PC-9 (cell line): Measurements from ENCODE around the gene CHRNA4. TPM values are rescaled to one million over a fixed set of nuclear protein-coding genes. Genes with fewer than 3 reads are reported as not detected.

Source experiments
- BruUV-seq: library from RNA; stranded (reverse); fragments of 400-500 nt; replicated peaks from 2 replicates; lab custom pipeline; 2021; lab: Mats Ljungman, UMichigan
- CTCF ChIA-PET: fragments of 300-600 bp; sonication (Branson Sonifier 250); formaldehyde crosslinking; loops from one replicate; lab custom pipeline; 2022; ENCODE audit warnings: antibody characterized with exemption; lab: Charles Lee
- POLR2A ChIA-PET: fragments of 300-600 bp; sonication (Branson Sonifier 250); formaldehyde crosslinking; loops from one replicate; lab custom pipeline; 2022; ENCODE audit warnings: antibody characterized with exemption; ENCODE audit not compliant: unreplicated experiment; lab: Charles Lee
- DNase-seq, 2 experiments: peaks; one replicate each; pipeline versions ENCODE4 v3.0.0 to v3.0.0-alpha.2; 2015 to 2022; ENCODE audit warnings: mixed read lengths in 1 of 2
- H2AFZ ChIP-seq: fragments of 200-600 bp; sonication (generic); 2 replicates; pipeline ENCODE4 v1.8.1; 2017; ENCODE audit warnings: antibody characterized with exemption
- H3F3A ChIP-seq: fragments of 200-600 bp; sonication (generic); 2 replicates; pipeline ENCODE4 v1.8.1; 2017; ENCODE audit warnings: antibody characterized with exemption, mild to moderate bottlenecking, low read depth; ENCODE audit not compliant: insufficient read depth
- H3K27ac ChIP-seq: fragments of 200-600 bp; sonication (generic); 2 replicates; pipeline ENCODE4 v1.6.1; 2016; ENCODE audit warnings: mixed run types
- H3K27me3 ChIP-seq: fragments of 200-600 bp; sonication (generic); 2 replicates; pipeline ENCODE4 v1.6.1; 2016; ENCODE audit warnings: low read depth, mixed run types; ENCODE audit not compliant: insufficient read depth
- H3K36me3 ChIP-seq: fragments of 200-600 bp; sonication (generic); 2 replicates; pipeline ENCODE4 v1.6.1; 2016; ENCODE audit warnings: low read depth, mixed run types
- H3K4me1 ChIP-seq: fragments of 200-600 bp; sonication (generic); replicated peaks from 2 replicates; pipeline ENCODE4 v1.6.1; 2016; ENCODE audit warnings: mixed run types; ENCODE audit not compliant: insufficient read depth
- H3K4me2 ChIP-seq: fragments of 200-600 bp; sonication (generic); 2 replicates; pipeline ENCODE4 v1.6.1; 2017; ENCODE audit warnings: mixed run types
- H3K4me3 ChIP-seq: fragments of 200-600 bp; sonication (generic); 2 replicates; pipeline ENCODE4 v1.6.1; 2016; ENCODE audit warnings: mixed run types
- H3K79me2 ChIP-seq: fragments of 200-600 bp; sonication (generic); 2 replicates; pipeline ENCODE4 v1.6.1; 2017; ENCODE audit warnings: low read depth, mixed run types
- H3K9me2 ChIP-seq: fragments of 200-600 bp; sonication (generic); 2 replicates; pipeline ENCODE4 v1.8.1; 2017; ENCODE audit warnings: mild to moderate bottlenecking; ENCODE audit not compliant: insufficient read depth
- H3K9me3 ChIP-seq: fragments of 200-600 bp; sonication (generic); 2 replicates; pipeline ENCODE4 v1.8.1; 2016; ENCODE audit warnings: low read depth; ENCODE audit not compliant: insufficient read depth
- H4K20me1 ChIP-seq: fragments of 200-600 bp; sonication (generic); 2 replicates; pipeline ENCODE4 v1.8.1; 2017; ENCODE audit not compliant: insufficient read depth
- EZH2 ChIP-seq: fragments of 200-600 bp; sonication (generic); IDR thresholded peaks from 2 replicates; pipeline ENCODE4 v1.8.0; 2017; ENCODE audit warnings: antibody characterized with exemption, low read depth
- intact Hi-C: fragments of 100-400 bp; cut with micrococcal nuclease; formaldehyde crosslinking; loops from one replicate; pipeline ENCODE4 v1.10.0; 2022; ENCODE audit not compliant: unreplicated experiment
- total RNA-seq: library from RNA; stranded (reverse); gene quantifications from 2 replicates; pipeline ENCODE4 v1.2.3, GENCODE V29; 2021
- TF ChIP-seq, protein P1 (sequence below): fragments of 200-600 bp; sonication (generic); conservative IDR thresholded peaks from 2 replicates; pipeline ENCODE4 v1.6.1; 2017; ENCODE audit warnings: mixed run types, antibody characterized with exemption, mild to moderate bottlenecking, moderate library complexity

CHRNA4 gene
- total RNA-seq, 1 experiment from 2014 or later = not detected

DNA sequence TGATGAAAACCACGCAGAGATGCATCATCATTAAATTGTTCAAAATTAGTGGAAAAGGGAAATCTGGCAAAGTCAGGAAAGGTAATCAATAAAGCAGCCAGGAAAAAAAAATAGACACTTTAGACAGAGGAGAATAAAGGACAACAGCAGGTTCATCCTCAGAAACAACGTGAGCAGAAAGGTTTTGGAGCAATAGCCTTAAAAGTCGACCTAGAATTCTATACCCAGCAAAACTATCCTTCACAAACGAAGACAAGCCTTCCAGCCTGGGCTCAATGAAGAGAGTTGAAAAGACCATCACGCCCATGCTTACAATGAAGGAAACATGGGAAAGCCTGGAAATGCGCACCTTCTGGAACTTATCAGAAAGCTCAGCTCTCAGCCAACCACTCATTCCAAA is 24.7 kb upstream of the CHRNA4 start:
- Histone ChIP-seq H3K4me2 (no peak overlapping the region), H3K4me3 (no peak overlapping the region), H4K20me1 (0 out of 2 replicates have a peak, but pooled peaks cover 5% of the 10 kb centered on the region), H3K27ac (no peak overlapping the region), H3F3A (peaks cover 11% of the 10 kb centered on the region), H2AFZ (no peak overlapping the region), H3K79me2 (no peaks in the 10 kb centered on the region), H3K27me3 (peaks cover 87% of the 10 kb centered on the region), H3K9me3 (peaks cover 22% of the 10 kb centered on the region; the same call in 1 of the 2 replicates), H3K36me3 (no peaks in the 10 kb centered on the region), H3K9me2 (no peaks in the 10 kb centered on the region), H3K4me1 (no peaks in the 10 kb centered on the region)
- BruUV-seq = no TSS peak
- ChIA-PET POLR2A (no interaction called here), CTCF (no interaction called here)
- DNase-seq = no peak
- intact Hi-C loops = no loop called here
- no peak for TF ChIP-seq EZH2
- TF ChIP-seq, protein P1, sequence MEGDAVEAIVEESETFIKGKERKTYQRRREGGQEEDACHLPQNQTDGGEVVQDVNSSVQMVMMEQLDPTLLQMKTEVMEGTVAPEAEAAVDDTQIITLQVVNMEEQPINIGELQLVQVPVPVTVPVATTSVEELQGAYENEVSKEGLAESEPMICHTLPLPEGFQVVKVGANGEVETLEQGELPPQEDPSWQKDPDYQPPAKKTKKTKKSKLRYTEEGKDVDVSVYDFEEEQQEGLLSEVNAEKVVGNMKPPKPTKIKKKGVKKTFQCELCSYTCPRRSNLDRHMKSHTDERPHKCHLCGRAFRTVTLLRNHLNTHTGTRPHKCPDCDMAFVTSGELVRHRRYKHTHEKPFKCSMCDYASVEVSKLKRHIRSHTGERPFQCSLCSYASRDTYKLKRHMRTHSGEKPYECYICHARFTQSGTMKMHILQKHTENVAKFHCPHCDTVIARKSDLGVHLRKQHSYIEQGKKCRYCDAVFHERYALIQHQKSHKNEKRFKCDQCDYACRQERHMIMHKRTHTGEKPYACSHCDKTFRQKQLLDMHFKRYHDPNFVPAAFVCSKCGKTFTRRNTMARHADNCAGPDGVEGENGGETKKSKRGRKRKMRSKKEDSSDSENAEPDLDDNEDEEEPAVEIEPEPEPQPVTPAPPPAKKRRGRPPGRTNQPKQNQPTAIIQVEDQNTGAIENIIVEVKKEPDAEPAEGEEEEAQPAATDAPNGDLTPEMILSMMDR = no peak

DNA sequence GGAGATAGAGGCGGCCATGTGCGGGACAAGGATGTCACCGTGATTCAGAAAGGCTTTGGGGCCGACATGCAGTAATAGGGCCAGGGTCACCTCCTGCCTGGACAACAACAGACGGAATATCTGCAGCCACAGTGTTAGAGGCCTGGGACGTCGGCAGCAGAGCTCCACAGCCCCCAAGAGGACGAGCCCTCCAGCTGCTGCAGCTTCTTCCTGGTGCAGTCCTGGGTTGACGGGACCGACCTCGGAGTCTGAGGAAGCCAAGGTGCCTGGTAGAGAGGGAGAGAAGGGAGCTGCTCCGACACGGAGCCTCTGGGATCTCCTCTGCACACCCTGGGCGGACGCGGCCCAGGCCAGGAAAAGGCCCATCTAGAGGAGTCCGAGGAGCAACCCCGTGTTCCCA is 23.2 kb upstream of the CHRNA4 start:
- peaks cover 87% of the 10 kb centered on the region for H3K27me3 ChIP-seq
- H3F3A ChIP-seq = peaks cover 11% of the 10 kb centered on the region
- ChIA-PET POLR2A (no interaction called here), CTCF (no interaction called here)
- no TSS peak for BruUV-seq
- H3K27ac ChIP-seq = no peak overlapping the region
- no peak for DNase-seq
- H2AFZ ChIP-seq = no peak overlapping the region
- no peaks in the 10 kb centered on the region for H3K36me3 ChIP-seq
- H3K9me3 ChIP-seq = peaks cover 22% of the 10 kb centered on the region; the same call in 1 of the 2 replicates
- H3K9me2 ChIP-seq = no peaks in the 10 kb centered on the region
- H3K4me3 ChIP-seq = no peak overlapping the region
- no peaks in the 10 kb centered on the region for H3K4me1 ChIP-seq
- TF ChIP-seq EZH2 = 0 out of 2 replicates have a peak, but pooled peaks have one; percentile 45
- TF ChIP-seq, protein P1 = no peak
- intact Hi-C loops = no loop called here
- H3K4me2 ChIP-seq = no peak overlapping the region
- no peaks in the 10 kb centered on the region for H3K79me2 ChIP-seq
- H4K20me1 ChIP-seq = peaks cover 5% of the 10 kb centered on the region; the same call in 1 of the 2 replicates

DNA sequence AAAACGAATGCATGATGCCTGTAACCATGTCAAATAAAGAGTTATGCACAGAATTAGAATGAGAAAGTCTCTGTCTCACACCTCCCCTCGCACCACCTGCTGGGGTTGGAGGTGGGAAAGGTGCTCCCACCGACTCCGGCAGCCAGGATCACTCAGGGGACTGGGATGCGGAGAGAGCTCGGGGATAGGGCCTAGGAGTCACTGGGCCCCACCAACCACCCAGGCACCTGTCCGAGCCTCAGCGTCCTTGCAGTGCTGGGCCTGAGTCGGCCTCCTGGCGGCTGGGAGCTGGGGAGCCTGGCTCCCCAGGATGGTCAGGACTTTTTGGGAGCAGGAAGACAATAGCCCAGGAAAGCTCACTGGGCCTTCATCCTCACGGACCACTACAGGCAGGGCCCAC is 22.4 kb upstream of the CHRNA4 start:
- Histone ChIP-seq H2AFZ (no peak overlapping the region), H3K36me3 (no peaks in the 10 kb centered on the region), H3K4me1 (no peaks in the 10 kb centered on the region), H3K27ac (no peak overlapping the region), H3K27me3 (peaks cover 87% of the 10 kb centered on the region), H3K4me2 (no peak overlapping the region), H3K9me3 (peaks cover 20% of the 10 kb centered on the region; the same call in 1 of the 2 replicates), H3K79me2 (no peaks in the 10 kb centered on the region), H3K9me2 (no peaks in the 10 kb centered on the region), H3K4me3 (no peak overlapping the region), H4K20me1 (peaks cover 5% of the 10 kb centered on the region), H3F3A (peaks cover 11% of the 10 kb centered on the region)
- DNase-seq = no peak
- TF ChIP-seq, protein P1 = no peak
- peak; percentile 73; the same call in 1 of the 2 replicates for TF ChIP-seq EZH2
- CTCF ChIA-PET = no interaction called here
- POLR2A ChIA-PET = no interaction called here
- no TSS peak for BruUV-seq
- intact Hi-C loops = no loop called here
